GM12878 (cell line): Measurements from ENCODE around the gene AKAP12. TPM values are rescaled to one million over a fixed set of nuclear protein-coding genes. Genes with fewer than 3 reads are reported as not detected.

ENCODE experiments used
- ATAC-seq: fragments of 200-7000 bp; cut with Tn5 transposase; 3 replicates; pipeline ENCODE4 v1.9.1; 2020; ENCODE audit warnings: mild to moderate bottlenecking, moderate library complexity
- BruUV-seq: library from RNA; stranded (reverse); fragments of 400-500 nt; replicated peaks from 2 replicates; lab custom pipeline; 2021; lab: Mats Ljungman, UMichigan
- CTCF ChIA-PET: fragments of 300-600 bp; sonication (Branson Sonifier 250); formaldehyde crosslinking; extraction: SDS; loops from one replicate; lab custom pipeline; 2021; ENCODE audit warnings: inconsistent platforms; lab: Yijun Ruan, JAX
- POLR2A ChIA-PET: fragments of 350-600 bp; formaldehyde crosslinking; extraction: SDS; loops from one replicate; lab custom pipeline; 2021; ENCODE audit warnings: inconsistent platforms; lab: Charles Lee
- RAD21 ChIA-PET: fragments of 300-600 bp; sonication (Branson Sonifier 250); formaldehyde crosslinking; loops from one replicate; lab custom pipeline; 2023; ENCODE audit warnings: antibody characterized with exemption; ENCODE audit not compliant: unreplicated experiment; lab: Charles Lee
- SMC1A ChIA-PET: fragments of 300-600 bp; sonication (Branson Sonifier 250); formaldehyde crosslinking; loops from one replicate; lab custom pipeline; 2023; ENCODE audit not compliant: unreplicated experiment, uncharacterized antibody; lab: Charles Lee
- DNase-seq: peaks from one replicate; pipeline ENCODE4 v3.0.0-alpha.2; 2011; ENCODE audit warnings: low read depth, low spot score
- FAIRE-seq: peaks from 3 replicates; lab custom pipeline; 2011; peaks lifted over from hg19 to GRCh38; lab: Jason Lieb, UNC
- H2AFZ ChIP-seq: 2 replicates; pipeline ENCODE4 v1.6.0; 2011; ENCODE audit warnings: low read depth, low read length, control low read depth; ENCODE audit not compliant: control insufficient read depth
- H3K27ac ChIP-seq: 2 replicates; pipeline ENCODE4 v1.5.1; 2011; ENCODE audit warnings: control low read depth; ENCODE audit not compliant: control insufficient read depth, insufficient read depth
- H3K27me3 ChIP-seq, 2 experiments: replicated peaks in 1 of 2; 2 replicates each; pipeline versions ENCODE4 v1.6.0 to v1.6.1; 2011; ENCODE audit warnings: low read length in 1 of 2; ENCODE audit not compliant: control insufficient read depth in 2 of 2, insufficient read depth in 2 of 2
- H3K36me3 ChIP-seq, 2 experiments: 2 replicates each; pipeline ENCODE4 v1.5.1; 2011; ENCODE audit warnings: low read length in 1 of 2; ENCODE audit not compliant: control insufficient read depth in 2 of 2, insufficient read depth in 2 of 2
- H3K4me1 ChIP-seq: 2 replicates; pipeline ENCODE4 v1.6.1; 2011; ENCODE audit warnings: mild to moderate bottlenecking, low read length, moderate library complexity, mixed read lengths; ENCODE audit not compliant: control insufficient read depth, insufficient read depth
- H3K4me2 ChIP-seq: 2 replicates; pipeline ENCODE4 v1.6.0; 2011; ENCODE audit warnings: control low read depth; ENCODE audit not compliant: control insufficient read depth, insufficient read depth
- H3K4me3 ChIP-seq: fragments of 200-600 bp; sonication (generic); 2 replicates; pipeline ENCODE4 v1.5.1; 2016
- H3K79me2 ChIP-seq: 2 replicates; pipeline ENCODE4 v1.6.0; 2011; ENCODE audit warnings: low read length; ENCODE audit not compliant: control insufficient read depth, insufficient read depth
- H3K9ac ChIP-seq: 2 replicates; pipeline ENCODE4 v1.8.0; 2011; ENCODE audit warnings: low read length, control low read depth, mixed read lengths; ENCODE audit not compliant: control insufficient read depth, insufficient read depth
- H3K9me3 ChIP-seq: replicated peaks from 3 replicates; pipeline ENCODE4 v1.5.1; 2011; ENCODE audit warnings: mild to moderate bottlenecking, low read length; ENCODE audit not compliant: control insufficient read depth, insufficient read depth
- H4K20me1 ChIP-seq: 2 replicates; pipeline ENCODE4 v1.6.0; 2011; ENCODE audit not compliant: control insufficient read depth, insufficient read depth
- CREB1 ChIP-seq: IDR thresholded peaks from 2 replicates; pipeline ENCODE4 v1.6.1; 2012; ENCODE audit warnings: low read depth, mild to moderate bottlenecking, inconsistent platforms
- EED ChIP-seq: sonication (generic); IDR thresholded peaks from 2 replicates; pipeline ENCODE4 v1.6.1; 2016; ENCODE audit warnings: antibody characterized with exemption, low read depth
- MTA2 ChIP-seq: fragments of 450-650 bp; IDR thresholded peaks from 2 replicates; pipeline ENCODE4 v1.6.1; 2016; ENCODE audit warnings: low read depth, mild to moderate bottlenecking, moderate library complexity
- NFYA ChIP-seq: IDR thresholded peaks from 2 replicates; pipeline ENCODE4 v1.6.1; 2011; ENCODE audit warnings: low read depth, mild to moderate bottlenecking, low read length, improper control_type of control experiment, borderline replicate concordance
- POLR2AphosphoS2 ChIP-seq: IDR thresholded peaks from 2 replicates; pipeline ENCODE4 v1.6.1; 2011; ENCODE audit warnings: low read depth, mild to moderate bottlenecking, low read length, improper control_type of control experiment, moderate library complexity
- RBBP5 ChIP-seq: fragments of 200-600 bp; sonication (generic); conservative IDR thresholded peaks from 2 replicates; pipeline ENCODE4 v1.6.1; 2016
- ZNF274 ChIP-seq: IDR thresholded peaks from one replicate; pipeline ENCODE4 v1.8.0; 2011; ENCODE audit not compliant: insufficient read length, insufficient read depth
- ZSCAN29 ChIP-seq: fragments of 450-650 bp; IDR thresholded peaks from 2 replicates; pipeline ENCODE4 v1.6.1; 2017; ENCODE audit warnings: mild to moderate bottlenecking, moderate library complexity
- WGBS: methylation state at CpG from one replicate; pipeline ENCODE4 v1.1.6; 2016; ENCODE audit warnings: low lambda C conversion rate; ENCODE audit not compliant: insufficient replicate concordance, insufficient coverage; ENCODE audit errors: missing lambda C conversion rate; 5-methylcytosine and 5-hydroxymethylcytosine counted together
- in situ Hi-C: fragments of 300-500 bp; cut with MboI; formaldehyde crosslinking; loops from 9 replicates; pipeline ENCODE4 v1.14.3; 2018; ENCODE audit warnings: mixed read lengths
- intact Hi-C: fragments of 100-400 bp; cut with micrococcal nuclease; formaldehyde crosslinking; loops from one replicate; pipeline ENCODE4 v1.14.2; 2022; ENCODE audit not compliant: unreplicated experiment
- polyA plus RNA-seq, 11 experiments: library from polyadenylated mRNA; depleted of rRNA in 4 of 11; unstranded in 6 of 11; stranded (reverse) in 5 of 11; fragments of >200 nt; fragmentation: Nextera tagmentation in 4 of 11; fragmentation: Illumina TruSeq in 1 of 11; extraction: Ambion mirVana in 4 of 11; extraction: Trizol in 1 of 11; gene quantifications; 1 replicate in 1 of 11; 2 replicates in 10 of 11; pipeline versions ENCODE4 v1.2.1 to v1.2.3, GENCODE V29; 2011 to 2016; ENCODE audit warnings: inconsistent platforms in 2 of 11, missing spikeins in 2 of 11, low read depth in 1 of 11
- total RNA-seq, 4 experiments: library from RNA; depleted of rRNA in 3 of 4; stranded (reverse); fragments of >200 nt in 3 of 4; fragmentation: Illumina TruSeq in 1 of 4; extraction: Trizol in 1 of 4; gene quantifications; 2 replicates each; pipeline versions ENCODE4 v1.2.1 to v1.2.3, GENCODE V29; 2013 to 2021
- TF ChIP-seq, protein P1 (sequence below): IDR thresholded peaks from 2 replicates; pipeline ENCODE4 v1.6.1; 2012; ENCODE audit warnings: low read length, inconsistent platforms
- TF ChIP-seq, protein P2 (sequence below): IDR thresholded peaks from 2 replicates; pipeline ENCODE4 v1.6.1; 2011; ENCODE audit warnings: low read depth, low read length, improper control_type of control experiment, borderline replicate concordance
- TF ChIP-seq, protein P3 (sequence below): fragments of 450-650 bp; IDR thresholded peaks from 2 replicates; pipeline ENCODE4 v1.6.1; 2017; ENCODE audit warnings: borderline replicate concordance

The AKAP12 gene
- total and polyA plus RNA-seq, 10 of the 15 experiments (the other 5 are each of a cell fraction or from before 2014, with no cell fraction given), result under 0.01 to 0.72 (median 0.06) TPM; not detected in 4

DNA sequence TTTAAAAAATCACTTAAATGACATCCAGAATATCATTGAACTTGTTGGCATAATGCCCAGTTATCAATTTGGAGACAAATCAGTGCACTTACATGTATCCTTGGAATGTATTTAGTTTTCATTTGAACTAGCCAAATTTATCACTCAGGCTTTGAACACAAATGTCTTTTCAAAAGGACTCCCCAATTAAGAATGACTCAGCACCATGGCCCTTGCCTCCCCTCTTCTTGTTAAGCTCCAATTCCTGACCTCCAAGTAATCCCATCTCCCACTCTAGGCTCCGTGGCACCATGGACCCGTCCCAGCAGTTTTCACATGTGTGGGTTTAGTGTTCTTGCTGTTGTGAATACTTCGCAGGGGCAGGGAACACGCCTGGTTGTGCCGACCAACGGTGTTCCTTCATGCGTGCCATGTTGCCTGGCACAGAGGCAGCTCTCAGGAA is 2.7 kb downstream of the AKAP12 start:
- ATAC-seq (no peak), FAIRE-seq (no peak), DNase-seq (no peak)
- no peaks in the 10 kb centered on the region for H3K4me1 ChIP-seq
- no TSS peak for BruUV-seq
- H2AFZ ChIP-seq, result no peak overlapping the region
- H3K27me3 ChIP-seq, result peaks cover 11 to 24% of the 10 kb centered on the region in 2 experiments
- in situ Hi-C loops, result no loop called here
- ChIA-PET POLR2A (no interaction called here), SMC1A (no interaction called here), RAD21 (no interaction called here), CTCF (no interaction called here)
- no peaks in the 10 kb centered on the region for H3K79me2 ChIP-seq
- TF ChIP-seq POLR2AphosphoS2 (no peak), EED (no peak), NFYA (no peak), ZNF274 (no peak), CREB1 (no peak), ZSCAN29 (no peak), MTA2 (no peak), RBBP5 (no peak)
- TF ChIP-seq, protein P1, sequence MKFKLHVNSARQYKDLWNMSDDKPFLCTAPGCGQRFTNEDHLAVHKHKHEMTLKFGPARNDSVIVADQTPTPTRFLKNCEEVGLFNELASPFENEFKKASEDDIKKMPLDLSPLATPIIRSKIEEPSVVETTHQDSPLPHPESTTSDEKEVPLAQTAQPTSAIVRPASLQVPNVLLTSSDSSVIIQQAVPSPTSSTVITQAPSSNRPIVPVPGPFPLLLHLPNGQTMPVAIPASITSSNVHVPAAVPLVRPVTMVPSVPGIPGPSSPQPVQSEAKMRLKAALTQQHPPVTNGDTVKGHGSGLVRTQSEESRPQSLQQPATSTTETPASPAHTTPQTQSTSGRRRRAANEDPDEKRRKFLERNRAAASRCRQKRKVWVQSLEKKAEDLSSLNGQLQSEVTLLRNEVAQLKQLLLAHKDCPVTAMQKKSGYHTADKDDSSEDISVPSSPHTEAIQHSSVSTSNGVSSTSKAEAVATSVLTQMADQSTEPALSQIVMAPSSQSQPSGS, result no peak
- TF ChIP-seq, protein P2, sequence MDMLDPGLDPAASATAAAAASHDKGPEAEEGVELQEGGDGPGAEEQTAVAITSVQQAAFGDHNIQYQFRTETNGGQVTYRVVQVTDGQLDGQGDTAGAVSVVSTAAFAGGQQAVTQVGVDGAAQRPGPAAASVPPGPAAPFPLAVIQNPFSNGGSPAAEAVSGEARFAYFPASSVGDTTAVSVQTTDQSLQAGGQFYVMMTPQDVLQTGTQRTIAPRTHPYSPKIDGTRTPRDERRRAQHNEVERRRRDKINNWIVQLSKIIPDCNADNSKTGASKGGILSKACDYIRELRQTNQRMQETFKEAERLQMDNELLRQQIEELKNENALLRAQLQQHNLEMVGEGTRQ, result no peak
- TF ChIP-seq, protein P3, sequence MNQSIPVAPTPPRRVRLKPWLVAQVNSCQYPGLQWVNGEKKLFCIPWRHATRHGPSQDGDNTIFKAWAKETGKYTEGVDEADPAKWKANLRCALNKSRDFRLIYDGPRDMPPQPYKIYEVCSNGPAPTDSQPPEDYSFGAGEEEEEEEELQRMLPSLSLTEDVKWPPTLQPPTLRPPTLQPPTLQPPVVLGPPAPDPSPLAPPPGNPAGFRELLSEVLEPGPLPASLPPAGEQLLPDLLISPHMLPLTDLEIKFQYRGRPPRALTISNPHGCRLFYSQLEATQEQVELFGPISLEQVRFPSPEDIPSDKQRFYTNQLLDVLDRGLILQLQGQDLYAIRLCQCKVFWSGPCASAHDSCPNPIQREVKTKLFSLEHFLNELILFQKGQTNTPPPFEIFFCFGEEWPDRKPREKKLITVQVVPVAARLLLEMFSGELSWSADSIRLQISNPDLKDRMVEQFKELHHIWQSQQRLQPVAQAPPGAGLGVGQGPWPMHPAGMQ, result no peak
- WGBS, result 72% methylated on average over 7 of the region's 7 CpGs
- H3K36me3 ChIP-seq, result no peaks in the 10 kb centered on the region
- H3K9me3 ChIP-seq, result no peaks in the 10 kb centered on the region
- H3K27ac ChIP-seq, result no peak overlapping the region
- no peak overlapping the region for H3K4me3 ChIP-seq
- H4K20me1 ChIP-seq, result no peaks in the 10 kb centered on the region
- H3K9ac ChIP-seq, result no peak overlapping the region
- no peak overlapping the region for H3K4me2 ChIP-seq
- intact Hi-C loops, result no loop called here
